GM20000 (cell line): ENCODE data around the gene EMSY.

Source experiments
- DNase-seq: peaks from one replicate; pipeline ENCODE4 v3.0.0; 2012; ENCODE audit warnings: low spot score
- TF ChIP-seq, protein P1 (sequence below): IDR thresholded peaks from 2 replicates; pipeline ENCODE4 v1.5.1; 2012; ENCODE audit warnings: mild to moderate bottlenecking, control low read depth; ENCODE audit errors: extremely low read depth, missing control alignments

EMSY gene

DNA sequence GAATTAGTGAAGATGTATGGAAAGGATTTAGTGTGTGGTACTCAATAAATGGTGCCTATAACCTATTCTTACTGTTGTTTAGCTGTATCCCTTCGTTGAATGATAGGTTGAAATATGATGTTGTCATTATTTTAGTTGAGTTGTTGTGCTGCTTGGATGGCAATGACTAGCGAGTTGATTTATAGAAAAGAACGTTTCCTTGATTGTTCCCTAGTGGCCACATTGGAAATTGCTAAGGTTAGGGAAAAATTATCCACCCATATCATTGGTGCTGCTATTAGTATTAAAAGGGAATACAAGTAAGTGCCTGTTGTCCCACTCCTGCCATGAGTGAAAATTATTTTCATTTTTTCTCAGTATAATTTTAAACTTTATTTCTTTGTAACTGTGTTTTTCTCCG, 14.5 kb downstream of the EMSY start:
- TF ChIP-seq, protein P1, sequence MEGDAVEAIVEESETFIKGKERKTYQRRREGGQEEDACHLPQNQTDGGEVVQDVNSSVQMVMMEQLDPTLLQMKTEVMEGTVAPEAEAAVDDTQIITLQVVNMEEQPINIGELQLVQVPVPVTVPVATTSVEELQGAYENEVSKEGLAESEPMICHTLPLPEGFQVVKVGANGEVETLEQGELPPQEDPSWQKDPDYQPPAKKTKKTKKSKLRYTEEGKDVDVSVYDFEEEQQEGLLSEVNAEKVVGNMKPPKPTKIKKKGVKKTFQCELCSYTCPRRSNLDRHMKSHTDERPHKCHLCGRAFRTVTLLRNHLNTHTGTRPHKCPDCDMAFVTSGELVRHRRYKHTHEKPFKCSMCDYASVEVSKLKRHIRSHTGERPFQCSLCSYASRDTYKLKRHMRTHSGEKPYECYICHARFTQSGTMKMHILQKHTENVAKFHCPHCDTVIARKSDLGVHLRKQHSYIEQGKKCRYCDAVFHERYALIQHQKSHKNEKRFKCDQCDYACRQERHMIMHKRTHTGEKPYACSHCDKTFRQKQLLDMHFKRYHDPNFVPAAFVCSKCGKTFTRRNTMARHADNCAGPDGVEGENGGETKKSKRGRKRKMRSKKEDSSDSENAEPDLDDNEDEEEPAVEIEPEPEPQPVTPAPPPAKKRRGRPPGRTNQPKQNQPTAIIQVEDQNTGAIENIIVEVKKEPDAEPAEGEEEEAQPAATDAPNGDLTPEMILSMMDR: no peak
- DNase-seq: no peak

DNA sequence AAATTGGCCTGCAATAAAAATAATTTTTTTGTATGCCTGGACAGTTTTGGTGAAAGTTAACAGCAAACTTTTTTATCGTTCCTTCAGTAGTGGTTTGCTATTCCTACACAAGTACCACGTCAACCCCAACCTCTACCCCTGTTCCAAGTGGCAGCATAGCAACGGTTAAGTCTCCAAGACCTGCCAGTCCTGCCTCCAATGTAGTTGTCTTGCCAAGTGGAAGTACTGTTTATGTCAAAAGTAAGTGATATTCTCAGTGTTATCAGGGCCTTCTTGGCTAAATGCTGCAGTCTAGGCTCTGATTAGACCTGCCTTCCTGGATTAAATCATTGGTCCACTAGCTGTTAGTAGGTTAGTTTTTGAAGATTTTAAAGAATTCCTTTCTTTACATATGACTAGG, 15.0 kb downstream of the EMSY start:
- no peak for DNase-seq
- TF ChIP-seq, protein P1: no peak

DNA sequence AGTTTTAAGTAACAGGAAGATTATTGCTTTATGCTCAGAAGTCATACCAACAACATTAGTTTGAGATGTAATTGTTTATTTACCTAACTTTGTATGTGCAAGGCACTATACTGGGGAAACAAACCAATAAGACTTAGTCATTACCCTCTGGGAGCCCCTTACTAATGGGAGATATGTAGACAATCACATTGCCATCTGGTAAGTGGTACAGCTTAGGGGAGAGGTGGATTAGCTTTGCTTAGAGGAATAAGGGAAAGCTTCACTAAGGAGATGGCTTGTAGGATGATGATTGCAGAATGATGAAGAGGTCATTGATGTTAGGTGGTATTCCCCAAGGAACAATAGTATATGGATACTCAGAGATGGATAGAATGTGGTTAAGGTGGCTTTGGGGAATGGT, 17.5 kb downstream of the EMSY start:
- DNase-seq: no peak

DNA sequence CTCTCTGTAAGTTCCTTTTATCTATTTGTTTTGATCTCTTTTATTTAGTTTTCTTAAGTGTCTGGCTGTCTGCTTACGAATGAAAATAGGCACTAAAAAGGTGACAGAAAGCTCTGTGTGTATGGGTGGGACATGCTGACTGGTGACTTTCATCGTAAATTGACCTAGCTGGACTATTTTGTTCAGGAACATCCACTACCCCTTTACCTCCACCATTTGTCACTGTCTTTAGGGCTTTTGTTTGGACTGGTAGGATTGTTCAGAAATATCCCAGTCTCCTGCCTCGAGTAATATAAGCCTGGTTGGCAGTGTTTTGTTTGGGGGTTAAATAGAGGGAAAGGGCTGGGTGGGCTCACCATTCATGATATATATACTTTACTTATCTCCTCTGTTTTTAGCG, 20.9 kb downstream of the EMSY start:
- TF ChIP-seq, protein P1: no peak
- no peak for DNase-seq

More for the DNA sequence above, 17.5 kb downstream of the EMSY start:
- TF ChIP-seq, protein P1: no peak

DNA sequence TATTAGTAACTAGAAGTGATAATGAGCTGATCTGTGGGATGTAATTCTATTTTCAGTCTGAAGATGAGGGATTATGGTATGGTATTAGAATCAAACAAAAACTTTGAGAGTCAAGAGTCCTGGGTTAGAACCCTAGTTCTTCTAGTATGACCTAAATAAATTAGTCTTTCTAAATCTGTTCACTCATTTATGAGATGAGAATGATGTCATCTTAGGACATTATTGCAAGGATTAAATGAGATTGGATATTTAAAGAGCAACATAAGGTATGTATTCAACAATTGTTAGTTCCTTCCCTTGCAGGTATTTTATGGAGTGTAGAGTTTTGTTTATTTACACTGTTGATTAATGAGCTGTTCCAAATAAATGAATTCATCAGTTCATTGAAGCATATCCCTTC, 21.8 kb downstream of the EMSY start:
- DNase-seq: no peak
- TF ChIP-seq, protein P1: no peak

DNA sequence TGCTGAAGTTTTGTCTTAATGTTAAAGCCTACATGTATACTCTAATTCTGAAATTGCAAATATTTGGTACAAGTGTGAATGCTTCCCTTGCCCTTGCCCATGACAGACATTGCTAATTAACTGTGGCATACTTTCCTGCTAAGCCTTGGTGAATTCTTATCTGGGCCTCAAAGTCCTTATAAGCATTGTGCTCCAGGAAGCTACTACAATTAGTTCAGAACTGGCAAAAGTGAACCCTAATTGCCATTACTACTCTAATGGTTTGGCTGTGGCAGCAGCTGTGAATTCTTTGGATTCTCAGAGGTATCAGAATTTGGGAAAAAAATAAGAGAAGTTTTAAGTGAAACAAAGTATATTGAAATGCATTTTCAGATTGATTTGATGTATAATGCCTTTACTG, 24.3 kb downstream of the EMSY start:
- DNase-seq: no peak
- TF ChIP-seq, protein P1: no peak

DNA sequence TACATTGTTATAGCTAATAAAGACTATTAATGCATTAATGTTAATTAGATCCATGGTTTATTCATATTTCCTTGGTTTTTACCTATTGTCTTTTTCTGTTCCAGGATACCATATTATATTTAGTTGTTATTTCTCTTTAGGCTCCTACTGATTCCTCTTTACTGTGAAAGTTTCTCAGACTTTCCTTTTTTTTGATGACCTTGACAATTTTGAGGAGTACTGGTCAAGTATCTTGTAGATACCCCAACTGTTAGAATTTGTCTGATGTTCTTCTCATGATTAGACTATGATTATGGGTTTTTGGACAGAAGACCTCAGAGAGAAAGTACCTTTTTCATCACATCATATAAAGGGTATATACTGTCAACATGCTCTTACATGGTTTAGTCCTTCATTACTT, 26.6 kb downstream of the EMSY start:
- TF ChIP-seq, protein P1: no peak
- DNase-seq: no peak
